ENCODE measurements around the gene RCOR3. TPM values are rescaled to one million over a fixed set of nuclear protein-coding genes. Genes with fewer than 3 reads are reported as not detected.
"Not testable (repeated sequence)": the region's sequence is repeated elsewhere in the genome, so short reads cannot be mapped to it uniquely, and the experiment has no call there.

Gene RCOR3
- total RNA-seq = 71.2 TPM
- 31.6 TPM for polyA plus RNA-seq

- Histone ChIP-seq H3K4me1 (ENCODE audit: insufficient read depth) (no peaks in the 10 kb centered on the region), H3K4me3 (ENCODE audit: low read depth, low read length) (peak within 1 kb of the TSS; percentile 91), H3K27ac (ENCODE audit: low read depth) (peak within 1 kb of the TSS; percentile 98), H3K36me3 (ENCODE audit: insufficient read depth) (no peaks in the 10 kb centered on the region)
- WGBS = 1% methylated on average over 89 of the region's 97 CpGs
- peak; percentile 71 for DNase-seq (ENCODE audit: extremely low spot score)
Measured at GRCh38 chr1:211258756-211259637, at the start of gene RCOR3. TSS of gene RCOR3 (plus strand) at chr1:211259366. CDS start at chr1:211259561, 195 bp downstream.

- DNase-seq (ENCODE audit: extremely low spot score) = no peak
- WGBS = 72% methylated on average over 5 of the region's 5 CpGs
- H3K4me1 ChIP-seq (ENCODE audit: insufficient read depth) = no peaks in the 10 kb centered on the region
- H3K36me3 ChIP-seq (ENCODE audit: insufficient read depth) = no peaks in the 10 kb centered on the region
- H3K4me3 ChIP-seq (ENCODE audit: low read depth, low read length) = no peak overlapping the region
- no peak overlapping the region for H3K27ac ChIP-seq (ENCODE audit: low read depth)
Measured at GRCh38 chr1:211210052-211210451, 49.1 kb upstream of the RCOR3 start.

DNA sequence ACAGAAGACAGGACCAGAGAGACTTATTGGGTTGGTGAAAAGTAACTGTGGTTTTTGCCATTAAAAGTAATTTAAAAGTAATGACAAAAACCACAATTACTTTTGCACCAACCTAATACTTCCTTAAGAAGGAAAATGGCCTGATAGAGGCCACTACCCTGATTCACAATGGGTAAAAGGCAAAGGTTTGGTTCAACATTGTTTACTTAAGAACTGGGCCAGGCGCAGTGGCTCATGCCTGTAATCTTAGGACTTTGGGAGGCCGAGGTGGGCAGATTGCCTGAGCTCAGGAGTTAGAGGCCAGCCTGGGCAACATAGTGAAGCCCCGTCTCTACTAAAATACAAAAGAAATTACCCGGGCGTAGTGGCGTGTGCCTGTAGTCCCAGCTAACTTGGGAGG lies 48.2 kb upstream of the RCOR3 start:
- H3K4me3 ChIP-seq (ENCODE audit: low read depth, low read length) = no peak overlapping the region
- no peak overlapping the region for H3K27ac ChIP-seq (ENCODE audit: low read depth)
- DNase-seq (ENCODE audit: extremely low spot score) = no peak
- H3K36me3 ChIP-seq (ENCODE audit: insufficient read depth) = no peaks in the 10 kb centered on the region
- no peaks in the 10 kb centered on the region for H3K4me1 ChIP-seq (ENCODE audit: insufficient read depth)
- 83% methylated on average over 6 of the region's 6 CpGs for WGBS

DNA sequence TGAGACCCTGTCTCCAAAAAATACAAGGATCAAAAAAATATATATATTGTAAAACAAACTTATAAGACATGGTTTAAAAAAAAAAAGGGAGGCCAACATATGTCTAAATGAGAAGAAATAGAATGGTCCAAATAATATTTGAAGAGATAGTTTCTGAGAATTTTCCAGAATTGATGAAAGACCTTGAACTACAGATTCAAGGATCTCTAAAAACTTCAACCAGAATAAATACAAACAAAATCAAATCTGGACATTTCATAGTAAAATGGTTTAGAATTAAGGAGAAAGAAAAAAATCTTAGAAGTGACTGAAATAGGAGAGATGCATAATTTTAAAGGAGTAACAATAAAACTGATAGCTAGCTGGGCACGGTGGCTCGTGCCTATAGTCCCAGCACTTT lies 45.5 kb upstream of the RCOR3 start:
- no peak overlapping the region for H3K27ac ChIP-seq (ENCODE audit: low read depth)
- no peaks in the 10 kb centered on the region for H3K4me1 ChIP-seq (ENCODE audit: insufficient read depth)
- DNase-seq (ENCODE audit: extremely low spot score) = no peak
- H3K36me3 ChIP-seq (ENCODE audit: insufficient read depth) = no peaks in the 10 kb centered on the region
- 88% methylated on average over 2 of the region's 2 CpGs for WGBS
- no peak overlapping the region for H3K4me3 ChIP-seq (ENCODE audit: low read depth, low read length)

- no peak overlapping the region for H3K4me3 ChIP-seq (ENCODE audit: low read depth, low read length)
- WGBS = 95% methylated on average over 1 of the region's 1 CpG
- H3K4me1 ChIP-seq (ENCODE audit: insufficient read depth) = no peaks in the 10 kb centered on the region
- H3K36me3 ChIP-seq (ENCODE audit: insufficient read depth) = no peaks in the 10 kb centered on the region
- H3K27ac ChIP-seq (ENCODE audit: low read depth) = no peak overlapping the region
- no peak for DNase-seq (ENCODE audit: extremely low spot score)
Measured at GRCh38 chr1:211215577-211215976, 43.6 kb upstream of the RCOR3 start.

DNA sequence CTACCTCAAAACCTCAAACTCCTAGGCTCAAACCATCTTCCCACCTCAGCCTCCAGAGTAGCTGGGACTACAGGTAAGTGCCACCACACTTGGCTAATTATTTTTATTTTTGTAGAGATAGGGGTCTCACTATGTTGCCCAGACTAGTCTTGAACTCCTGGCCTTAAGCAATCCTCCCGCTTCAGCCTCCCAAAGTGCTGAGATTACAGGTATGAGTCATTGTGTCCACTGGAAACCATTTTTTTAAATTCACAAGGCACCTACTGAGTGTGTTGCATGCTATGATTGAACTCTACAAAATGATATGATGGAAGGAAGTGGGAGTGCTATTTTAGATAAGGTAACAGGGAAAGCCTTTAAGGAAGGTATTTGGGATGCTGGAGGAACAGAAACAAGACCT lies 41.8 kb upstream of the RCOR3 start:
- H3K4me1 ChIP-seq (ENCODE audit: insufficient read depth) = no peaks in the 10 kb centered on the region
- no peak overlapping the region for H3K4me3 ChIP-seq (ENCODE audit: low read depth, low read length)
- DNase-seq (ENCODE audit: extremely low spot score) = no peak
- 91% methylated on average over 1 of the region's 1 CpG for WGBS
- H3K27ac ChIP-seq (ENCODE audit: low read depth) = no peak overlapping the region
- no peaks in the 10 kb centered on the region for H3K36me3 ChIP-seq (ENCODE audit: insufficient read depth)

DNA sequence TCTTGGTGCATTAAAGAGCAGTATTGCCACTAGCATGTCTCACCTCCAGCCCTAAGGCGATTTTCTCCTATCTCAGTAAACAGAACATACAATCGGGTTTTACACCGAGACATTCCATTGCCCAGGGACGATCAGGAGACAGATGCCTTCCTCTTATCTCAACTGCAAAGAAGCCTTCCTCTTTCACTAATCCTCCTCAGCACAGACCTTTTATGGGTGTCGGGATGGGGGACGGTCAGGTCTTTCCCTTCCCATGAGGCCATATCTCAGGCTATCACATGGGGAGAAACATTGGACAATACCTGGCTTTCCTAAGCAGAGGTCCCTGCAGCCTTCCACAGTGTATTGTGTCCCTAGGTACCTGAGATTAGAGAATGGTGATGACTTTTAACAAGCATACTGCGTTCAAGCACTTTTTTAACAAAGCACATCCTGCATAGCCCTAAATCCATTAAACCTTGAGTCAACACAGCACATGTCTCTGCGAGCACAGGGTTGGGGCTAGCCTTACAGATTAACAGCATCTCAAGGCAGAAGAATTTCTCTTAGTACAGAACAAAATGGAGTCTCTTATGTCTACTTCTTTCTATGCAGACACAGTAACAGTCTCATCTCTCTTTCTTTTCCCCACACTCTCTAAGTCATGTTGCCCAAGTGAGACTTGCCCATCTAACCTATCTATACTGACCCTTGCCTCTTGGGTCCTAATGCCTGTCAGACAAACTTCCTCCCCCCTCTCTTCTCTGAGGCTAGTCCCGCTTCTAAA lies 36.5 kb upstream of the RCOR3 start:
- WGBS = 42% methylated on average over 9 of the region's 9 CpGs
- DNase-seq (ENCODE audit: extremely low spot score); H3K4me3 ChIP-seq (ENCODE audit: low read depth, low read length); H3K27ac ChIP-seq (ENCODE audit: low read depth); H3K4me1 ChIP-seq (ENCODE audit: insufficient read depth); H3K36me3 ChIP-seq (ENCODE audit: insufficient read depth): not testable (repeated sequence)

GRCh38 chr1:211228573-211229364 lies 30.4 kb upstream of the RCOR3 start:
- H3K27ac ChIP-seq (ENCODE audit: low read depth); DNase-seq (ENCODE audit: extremely low spot score); H3K4me1 ChIP-seq (ENCODE audit: insufficient read depth); H3K36me3 ChIP-seq (ENCODE audit: insufficient read depth); H3K4me3 ChIP-seq (ENCODE audit: low read depth, low read length): not testable (repeated sequence)
- 74% methylated on average over 13 of the region's 13 CpGs for WGBS

DNA sequence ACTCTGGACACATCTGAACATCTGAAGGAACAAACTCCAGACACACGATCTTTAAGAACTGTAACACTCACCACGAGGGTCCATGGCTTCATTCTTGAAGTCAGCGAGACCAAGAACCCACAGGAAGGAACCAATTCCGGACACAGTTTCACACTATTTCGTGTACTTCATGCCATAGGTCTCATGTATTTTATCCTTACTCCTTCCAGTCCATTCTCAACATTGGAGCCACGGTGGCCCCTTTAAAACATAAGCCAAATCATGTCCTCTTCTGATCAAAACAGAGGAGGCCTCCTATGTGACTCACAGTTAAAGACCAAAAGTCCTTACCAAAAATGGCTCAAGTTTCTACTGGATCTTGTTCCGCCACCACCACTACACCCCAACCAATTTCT lies 29.8 kb upstream of the RCOR3 start:
- Histone ChIP-seq H3K4me3 (ENCODE audit: low read depth, low read length) (no peak overlapping the region), H3K27ac (ENCODE audit: low read depth) (no peak overlapping the region)
- DNase-seq (ENCODE audit: extremely low spot score) = no peak

DNA sequence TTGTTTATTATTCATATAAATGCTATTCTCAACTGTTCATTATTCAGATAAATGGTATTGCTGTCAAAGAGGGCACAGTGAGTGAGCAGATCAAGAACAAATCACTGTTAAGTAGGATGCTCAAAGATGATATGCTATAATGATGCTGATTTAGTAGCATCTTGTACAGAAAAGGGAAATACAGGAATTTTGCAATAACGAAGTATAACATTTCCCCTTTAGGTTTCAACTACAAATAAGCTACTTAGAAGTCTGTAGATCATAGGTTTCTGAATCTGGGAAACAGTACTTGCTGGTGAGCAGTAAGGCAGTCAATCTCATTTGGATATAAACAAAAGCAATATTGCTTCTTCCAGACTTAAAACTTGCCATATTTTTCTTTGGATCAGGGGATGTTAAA lies 27.3 kb upstream of the RCOR3 start:
- H3K4me3 ChIP-seq (ENCODE audit: low read depth, low read length) = no peak overlapping the region
- no peaks in the 10 kb centered on the region for H3K4me1 ChIP-seq (ENCODE audit: insufficient read depth)
- DNase-seq (ENCODE audit: extremely low spot score) = no peak
- H3K36me3 ChIP-seq (ENCODE audit: insufficient read depth) = no peaks in the 10 kb centered on the region
- 61% methylated on average over 1 of the region's 1 CpG for WGBS
- no peak overlapping the region for H3K27ac ChIP-seq (ENCODE audit: low read depth)

More for the DNA sequence above, 29.8 kb upstream of the RCOR3 start:
- Histone ChIP-seq H3K4me1 (ENCODE audit: insufficient read depth) (no peaks in the 10 kb centered on the region), H3K36me3 (ENCODE audit: insufficient read depth) (no peaks in the 10 kb centered on the region)
- WGBS = 85% methylated on average over 7 of the region's 7 CpGs

DNA sequence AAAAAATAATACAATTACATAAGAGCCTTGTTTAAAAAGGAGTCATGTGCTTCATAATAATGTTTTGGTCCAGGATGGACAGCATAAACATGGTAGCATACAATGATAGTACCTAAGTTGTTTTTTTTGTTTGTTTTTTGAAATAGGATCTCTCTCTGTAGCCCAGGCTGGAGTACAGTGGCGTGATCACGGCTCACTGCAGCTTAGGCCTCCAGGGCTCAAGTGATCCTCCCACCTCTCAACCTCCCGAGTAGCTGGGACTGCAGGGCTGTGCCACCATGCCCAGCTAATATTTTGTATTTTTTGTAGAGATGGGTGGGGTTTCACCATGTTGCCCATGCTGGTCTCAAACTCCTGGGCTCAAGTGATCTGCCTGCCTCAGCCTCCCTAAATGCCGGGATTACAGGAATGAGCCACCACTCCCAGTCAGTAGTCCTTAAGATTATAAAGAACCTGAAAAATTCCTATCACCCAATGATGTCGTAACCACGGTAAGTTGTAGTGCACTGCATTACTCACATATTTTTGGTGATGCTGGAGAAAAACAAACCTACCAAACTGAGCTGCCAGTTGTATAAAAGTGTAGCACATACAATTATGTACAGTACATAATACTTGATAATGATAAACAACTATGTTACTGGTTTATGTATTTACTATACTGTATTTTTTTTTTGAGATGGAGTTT lies 22.4 kb upstream of the RCOR3 start:
- Histone ChIP-seq H3K36me3 (ENCODE audit: insufficient read depth) (no peaks in the 10 kb centered on the region), H3K27ac (ENCODE audit: low read depth) (no peak overlapping the region), H3K4me1 (ENCODE audit: insufficient read depth) (no peaks in the 10 kb centered on the region), H3K4me3 (ENCODE audit: low read depth, low read length) (no peak overlapping the region)
- WGBS = 88% methylated on average over 6 of the region's 6 CpGs
- no peak for DNase-seq (ENCODE audit: extremely low spot score)

DNA sequence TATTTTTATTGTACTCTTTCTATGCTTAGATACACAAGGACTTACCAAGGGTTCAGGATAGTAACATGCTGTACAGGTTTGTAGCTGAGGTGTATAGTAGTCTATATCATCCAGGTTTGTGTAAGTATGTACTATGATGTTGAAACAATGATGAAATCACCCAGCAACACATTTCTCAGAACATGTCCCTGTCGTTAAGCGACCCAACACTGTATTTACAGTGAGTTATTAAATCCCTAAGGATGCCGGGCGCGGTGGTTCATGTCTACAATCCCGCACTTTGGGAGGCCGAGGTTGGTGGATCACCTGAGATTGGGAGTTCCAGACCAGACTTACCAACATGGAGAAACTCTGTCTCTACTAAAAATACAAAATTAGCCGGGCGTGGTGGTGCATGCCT lies 21.6 kb upstream of the RCOR3 start:
- 94% methylated on average over 9 of the region's 9 CpGs for WGBS
- DNase-seq (ENCODE audit: extremely low spot score) = no peak
- Histone ChIP-seq H3K36me3 (ENCODE audit: insufficient read depth) (no peaks in the 10 kb centered on the region), H3K27ac (ENCODE audit: low read depth) (no peak overlapping the region), H3K4me3 (ENCODE audit: low read depth, low read length) (no peak overlapping the region), H3K4me1 (ENCODE audit: insufficient read depth) (no peaks in the 10 kb centered on the region)

- H3K4me3 ChIP-seq (ENCODE audit: low read depth, low read length); H3K36me3 ChIP-seq (ENCODE audit: insufficient read depth); DNase-seq (ENCODE audit: extremely low spot score); H3K27ac ChIP-seq (ENCODE audit: low read depth); H3K4me1 ChIP-seq (ENCODE audit: insufficient read depth): not testable (repeated sequence)
- WGBS = 92% methylated on average over 8 of the region's 8 CpGs
Measured at GRCh38 chr1:211240567-211240966, 18.6 kb upstream of the RCOR3 start.

Measured in urinary bladder (tissue), 4 donors.